ENCODE results near the gene UGGT2.

DNA sequence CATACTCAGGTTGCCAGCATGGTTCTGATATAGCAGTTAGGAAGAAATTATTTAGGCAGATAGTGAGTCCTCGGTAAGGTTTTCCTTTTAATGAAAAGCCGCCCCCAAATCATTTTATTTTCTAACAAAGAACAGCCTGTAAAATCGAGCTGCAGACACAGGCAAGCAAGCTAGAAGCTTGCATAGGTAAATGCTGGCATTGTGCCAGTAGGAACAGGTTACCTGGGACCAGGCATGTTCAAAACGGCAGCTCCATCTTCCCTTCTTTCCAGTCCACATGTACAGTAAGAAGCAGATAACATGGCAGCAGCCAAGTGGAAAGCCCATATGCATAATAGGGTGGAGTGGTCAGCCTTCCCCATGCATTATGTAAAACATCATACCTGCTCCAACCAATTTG, 71.1 kb downstream of the UGGT2 start:
- TF ChIP-seq EZH2 (IDR thresholded peaks at IDR 0.05; ENCODE audit: borderline replicate concordance, low read length), result no peak
- TF ChIP-seq, protein P1, sequence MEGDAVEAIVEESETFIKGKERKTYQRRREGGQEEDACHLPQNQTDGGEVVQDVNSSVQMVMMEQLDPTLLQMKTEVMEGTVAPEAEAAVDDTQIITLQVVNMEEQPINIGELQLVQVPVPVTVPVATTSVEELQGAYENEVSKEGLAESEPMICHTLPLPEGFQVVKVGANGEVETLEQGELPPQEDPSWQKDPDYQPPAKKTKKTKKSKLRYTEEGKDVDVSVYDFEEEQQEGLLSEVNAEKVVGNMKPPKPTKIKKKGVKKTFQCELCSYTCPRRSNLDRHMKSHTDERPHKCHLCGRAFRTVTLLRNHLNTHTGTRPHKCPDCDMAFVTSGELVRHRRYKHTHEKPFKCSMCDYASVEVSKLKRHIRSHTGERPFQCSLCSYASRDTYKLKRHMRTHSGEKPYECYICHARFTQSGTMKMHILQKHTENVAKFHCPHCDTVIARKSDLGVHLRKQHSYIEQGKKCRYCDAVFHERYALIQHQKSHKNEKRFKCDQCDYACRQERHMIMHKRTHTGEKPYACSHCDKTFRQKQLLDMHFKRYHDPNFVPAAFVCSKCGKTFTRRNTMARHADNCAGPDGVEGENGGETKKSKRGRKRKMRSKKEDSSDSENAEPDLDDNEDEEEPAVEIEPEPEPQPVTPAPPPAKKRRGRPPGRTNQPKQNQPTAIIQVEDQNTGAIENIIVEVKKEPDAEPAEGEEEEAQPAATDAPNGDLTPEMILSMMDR (IDR thresholded peaks at IDR 0.05; ENCODE audit: low read length), result no peak

All from OCI-LY1 (cell line).